Lung (tissue), 12 donors: ENCODE data around the gene KSR1. TPM values are rescaled to one million over a fixed set of nuclear protein-coding genes. Genes with fewer than 3 reads are reported as not detected.

Experiments
- ATAC-seq: fragments of 200-7000 bp; cut with Tn5 transposase; one replicate; pipeline ENCODE4 v1.9.1; 2020; ENCODE audit warnings: moderate number of reproducible peaks; ENCODE audit not compliant: insufficient read depth, low FRiP score
- DNase-seq, 3 donors: peaks; one replicate each; pipeline ENCODE4 v3.0.0-alpha.2; 2013 to 2017
- H3K27ac ChIP-seq, 2 donors: one replicate each; pipeline ENCODE4 v1.5.1; 2013; ENCODE audit warnings: mild to moderate bottlenecking in 2 of 2, moderate library complexity in 2 of 2, control low read depth in 1 of 2, inconsistent platforms in 1 of 2, low read depth in 1 of 2, low read length in 1 of 2
- H3K27me3 ChIP-seq, 3 donors: one replicate each; pipeline ENCODE4 v1.5.1; 2013; ENCODE audit warnings: low read length in 2 of 3; ENCODE audit not compliant: control insufficient read depth in 3 of 3, insufficient read depth in 3 of 3
- H3K36me3 ChIP-seq, 4 donors: one replicate each; pipeline ENCODE4 v1.5.1; 2013; ENCODE audit warnings: low read length in 4 of 4, mild to moderate bottlenecking in 1 of 4, moderate library complexity in 1 of 4; ENCODE audit not compliant: control insufficient read depth in 4 of 4, insufficient read depth in 4 of 4
- H3K4me1 ChIP-seq, 5 donors: one replicate each; pipeline ENCODE4 v1.5.1; 2013; ENCODE audit warnings: low read length in 5 of 5, mild to moderate bottlenecking in 2 of 5, moderate library complexity in 1 of 5; ENCODE audit not compliant: control insufficient read depth in 5 of 5, insufficient read depth in 5 of 5
- H3K4me3 ChIP-seq: one replicate; pipeline ENCODE4 v1.5.1; 2013; ENCODE audit warnings: mild to moderate bottlenecking, control low read depth, moderate library complexity
- H3K9ac ChIP-seq, 2 donors: one replicate each; pipeline ENCODE4 v1.5.1; 2013; ENCODE audit warnings: low read length in 2 of 2, control low read depth in 1 of 2; ENCODE audit not compliant: insufficient read depth in 1 of 2
- H3K9me3 ChIP-seq, 4 donors: one replicate each; pipeline ENCODE4 v1.5.1; 2013; ENCODE audit warnings: low read length in 3 of 4, mild to moderate bottlenecking in 1 of 4, moderate library complexity in 1 of 4; ENCODE audit not compliant: control insufficient read depth in 4 of 4, insufficient read depth in 3 of 4
- CTCF ChIP-seq: IDR thresholded peaks from 2 replicates; pipeline ENCODE4 v1.5.1; 2012; ENCODE audit warnings: mild to moderate bottlenecking; ENCODE audit errors: control extremely low read depth, extremely low read depth
- WGBS, 2 donors: extraction: QIAGEN DNeasy Blood & Tissue Kit; methylation state at CpG; one replicate each; pipeline ENCODE4 v1.1.7; 2013; 5-methylcytosine and 5-hydroxymethylcytosine counted together
- polyA plus RNA-seq, 2 donors: library from polyadenylated mRNA; stranded (reverse); fragments of 200-250 nt; gene quantifications; one replicate each; pipeline ENCODE4 v1.2.1, GENCODE V29; 2013
- total RNA-seq, 2 donors: library from RNA; depleted of rRNA in 1 of 2; stranded (reverse); fragments of >200 nt in 1 of 2; gene quantifications; one replicate each; pipeline ENCODE4 v1.2.1, GENCODE V29; 2014 to 2021
- donor health status: control.
- donor health status: control.
- donor health status: Bipolar disorder and iron deficiency.
- donor health status: healthy.
- donor health status: DM: yes; HTN: yes; CAD: no.

The KSR1 gene
- total and polyA plus RNA-seq, 4 donors = 26.8 to 70.0 (median 42.3) TPM

GRCh38 chr17:27633312-27634025, 177.2 kb downstream of the KSR1 start:
- TF ChIP-seq CTCF = no peak
- Histone ChIP-seq H3K27ac (peak overlapping the region; percentile 12 to 37), H3K4me1 (peaks cover 0 to 25% (median 9%) of the 10 kb centered on the region in 5 donors), H3K9me3 (no peaks in the 10 kb centered on the region), H3K27me3 (no peaks in the 10 kb centered on the region), H3K9ac (no peak overlapping the region), H3K4me3 (no peak overlapping the region), H3K36me3 (no peaks in the 10 kb centered on the region)
- WGBS, 2 donors = 64 to 72% methylated on average over 14 of the region's 14 CpGs
- ATAC-seq = no peak
- DNase-seq = peak in 2 of 3 donors; percentile 12 to 18

GRCh38 chr17:27634026-27634335, 177.7 kb downstream of the KSR1 start:
- no peak for TF ChIP-seq CTCF
- H3K9me3 ChIP-seq = no peaks in the 10 kb centered on the region
- H3K4me1 ChIP-seq = peaks cover 0 to 25% (median 9%) of the 10 kb centered on the region in 5 donors
- H3K9ac ChIP-seq = no peak overlapping the region
- H3K27me3 ChIP-seq = no peaks in the 10 kb centered on the region
- no peak overlapping the region for H3K4me3 ChIP-seq
- H3K36me3 ChIP-seq = peaks cover 0 to 3% (median 0%) of the 10 kb centered on the region in 4 donors
- DNase-seq (peak in 1 of 3 donors; percentile 19), ATAC-seq (no peak)
- WGBS, 2 donors = 88 to 97% methylated on average over 1 of the region's 1 CpG
- H3K27ac ChIP-seq = no peak overlapping the region

DNA sequence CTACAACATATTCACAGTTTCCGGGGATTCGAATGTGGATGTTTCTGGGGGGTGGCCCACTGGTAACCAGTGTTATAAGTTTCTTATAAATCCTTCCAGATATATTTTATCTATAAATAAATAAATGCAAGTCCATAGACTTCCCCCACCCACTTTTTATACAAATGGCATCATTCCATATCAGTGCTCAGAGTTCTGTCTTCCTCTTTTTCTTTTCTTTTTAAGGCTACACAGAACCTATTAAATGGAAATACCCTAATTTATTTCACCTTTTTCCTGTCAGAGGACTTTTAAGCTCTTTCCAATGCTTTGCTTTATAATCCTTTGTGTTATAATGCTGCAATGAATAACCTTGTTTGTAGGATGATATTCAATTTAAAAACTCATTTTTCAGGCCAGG, 178.5 kb downstream of the KSR1 start:
- 94% methylated on average over 2 of the region's 2 CpGs for whole genome bisulfite sequencing, 2 donors
- Histone ChIP-seq H3K9ac (no peak overlapping the region), H3K4me3 (no peak overlapping the region), H3K9me3 (no peaks in the 10 kb centered on the region), H3K36me3 (peaks cover 0 to 6% (median 0%) of the 10 kb centered on the region in 4 donors), H3K27me3 (no peaks in the 10 kb centered on the region), H3K27ac (no peak overlapping the region), H3K4me1 (peaks cover 0 to 25% (median 9%) of the 10 kb centered on the region in 5 donors)
- no peak for DNase-seq
- ATAC-seq = no peak
- no peak for TF ChIP-seq CTCF
